ENCODE measurements around the gene TEAD4. TPM values are rescaled to one million over a fixed set of nuclear protein-coding genes. Genes with fewer than 3 reads are reported as not detected.

TEAD4 gene
- total RNA-seq, 1 experiment from 2014 or later = 9.4 TPM

- no peak for DNase-seq (ENCODE audit: low spot score)
Observed at GRCh38 chr12:3081886-3082285, 122.7 kb downstream of the TEAD4 start.

- no peak for DNase-seq (ENCODE audit: low spot score)
Observed at GRCh38 chr12:3083241-3083920, 124.2 kb downstream of the TEAD4 start.

- DNase-seq (ENCODE audit: low spot score) = no peak
Observed at GRCh38 chr12:3083921-3084347, 124.7 kb downstream of the TEAD4 start.

DNA sequence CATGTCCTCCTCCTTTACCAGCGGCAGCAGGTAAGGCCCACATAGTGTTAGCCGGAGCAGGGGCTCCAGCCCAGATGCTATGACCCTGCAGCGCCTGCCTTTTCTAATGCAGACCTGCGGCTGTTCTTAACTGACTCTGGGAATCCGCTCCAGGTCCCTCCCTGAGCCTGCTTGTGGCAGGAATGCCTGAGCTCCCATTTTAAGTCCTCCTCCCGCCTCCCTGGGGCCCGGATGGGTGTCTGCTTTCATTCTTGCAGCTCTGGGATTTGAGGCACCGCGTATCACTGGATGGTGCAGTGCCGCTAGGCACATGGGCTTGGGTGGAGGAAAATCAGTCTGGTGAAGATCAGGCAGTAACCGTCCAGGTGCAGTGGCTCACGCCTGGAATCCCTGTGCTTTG is 125.5 kb downstream of the TEAD4 start:
- no peak for DNase-seq (ENCODE audit: low spot score)

DNA sequence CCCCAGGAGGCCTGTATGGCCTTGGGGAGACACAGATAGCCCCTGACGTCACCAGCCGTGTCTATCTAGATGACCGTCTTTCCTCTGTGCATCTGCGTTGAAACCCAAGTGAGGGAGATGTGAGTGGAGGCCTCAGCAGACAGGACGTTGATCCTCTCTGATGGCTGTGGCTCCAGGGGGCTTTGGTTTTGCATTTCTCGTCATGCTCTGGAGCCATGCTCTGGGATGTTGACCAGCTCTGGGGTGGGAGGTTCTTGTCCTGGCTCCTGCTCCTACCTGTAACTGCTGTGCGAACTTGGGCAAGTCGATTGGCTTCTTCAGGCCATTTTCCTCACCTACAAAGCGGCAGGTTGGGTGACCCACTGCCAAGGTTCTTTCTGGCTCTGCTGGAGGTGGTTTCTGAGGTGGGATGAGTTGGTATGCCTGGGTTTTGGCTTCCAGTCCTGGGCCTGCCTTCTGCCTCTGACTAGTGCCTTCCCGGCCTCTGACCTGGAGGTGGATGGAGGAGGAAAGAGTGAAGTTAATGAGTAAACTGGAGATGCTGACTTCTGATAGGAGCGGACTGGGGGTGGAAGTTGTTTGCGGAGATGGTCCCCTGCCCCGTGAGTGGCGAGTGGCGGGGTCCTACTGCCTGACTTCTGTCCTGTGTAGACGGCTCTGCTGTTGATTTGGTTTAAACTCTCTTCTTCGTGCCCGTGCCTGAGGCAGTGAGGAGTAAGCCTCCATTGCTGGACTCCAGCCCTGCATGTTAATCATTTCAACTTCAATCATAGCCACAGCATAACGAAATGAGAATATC is 126.3 kb downstream of the TEAD4 start:
- no peak for DNase-seq (ENCODE audit: low spot score)

DNA sequence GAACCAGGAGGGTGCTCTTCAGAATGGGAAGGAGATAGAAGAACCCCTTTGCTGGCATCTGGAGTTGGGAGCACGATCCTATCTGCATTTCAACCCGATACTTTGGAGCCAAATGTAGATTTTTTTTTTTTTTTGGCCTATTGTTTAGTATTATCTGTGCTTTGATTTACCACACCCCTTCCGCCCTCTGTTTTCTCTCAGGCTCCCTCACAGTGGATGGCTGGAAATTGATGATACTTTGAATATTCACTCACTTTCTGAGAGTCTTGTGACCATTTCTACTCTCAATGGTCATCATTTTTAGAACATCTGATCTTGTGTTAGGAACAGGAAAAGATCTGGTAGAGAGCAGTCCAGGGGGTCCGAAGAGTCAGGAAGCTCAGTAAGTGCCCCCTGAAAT is 127.0 kb downstream of the TEAD4 start:
- no peak for DNase-seq (ENCODE audit: low spot score)

GRCh38 chr12:3086729-3087323 is 127.6 kb downstream of the TEAD4 start:
- DNase-seq (ENCODE audit: low spot score) = no peak

DNA sequence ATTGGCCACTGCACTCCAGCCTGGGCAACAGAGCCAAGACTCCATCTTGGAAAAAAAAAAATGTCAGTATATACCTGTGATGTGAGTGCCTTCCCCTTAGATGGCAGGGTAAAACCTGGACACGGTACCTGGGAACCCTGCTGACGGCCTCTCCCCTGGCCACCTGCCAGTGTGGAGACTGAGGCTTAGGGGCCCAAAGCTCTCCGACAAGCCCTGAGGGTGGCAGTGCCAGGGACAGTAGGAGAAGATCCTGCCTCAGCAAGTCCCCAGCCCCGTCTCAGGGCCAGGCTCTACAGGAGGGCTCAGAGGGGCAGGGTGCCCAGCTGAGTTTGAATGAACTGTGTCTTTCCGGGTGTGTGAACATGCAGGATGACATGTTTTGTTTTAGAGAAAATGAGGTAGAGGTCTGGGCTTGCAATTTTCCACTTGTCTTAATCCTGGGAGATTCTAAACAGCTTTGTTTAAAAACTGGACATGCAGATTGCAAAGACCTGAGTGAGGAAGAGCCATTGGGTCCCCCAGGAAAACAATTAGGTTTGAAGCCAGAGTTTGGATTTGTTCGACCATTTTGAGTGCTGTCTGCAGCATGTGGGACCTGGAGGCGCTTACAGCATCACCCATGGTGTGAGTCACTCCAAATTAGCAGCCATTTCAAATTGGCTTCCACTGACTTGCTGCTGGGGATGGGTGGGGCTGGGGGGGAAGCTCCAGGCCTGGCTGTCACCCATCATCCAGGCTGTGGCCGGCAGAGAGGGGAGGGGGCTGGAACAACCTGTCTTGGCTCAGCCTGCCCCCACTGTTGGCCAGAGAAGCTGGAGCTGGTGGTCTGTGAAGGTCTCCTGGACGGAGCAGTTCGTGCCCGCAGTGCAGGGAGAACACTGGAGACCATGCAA is 128.8 kb downstream of the TEAD4 start:
- DNase-seq (ENCODE audit: low spot score) = no peak

DNA sequence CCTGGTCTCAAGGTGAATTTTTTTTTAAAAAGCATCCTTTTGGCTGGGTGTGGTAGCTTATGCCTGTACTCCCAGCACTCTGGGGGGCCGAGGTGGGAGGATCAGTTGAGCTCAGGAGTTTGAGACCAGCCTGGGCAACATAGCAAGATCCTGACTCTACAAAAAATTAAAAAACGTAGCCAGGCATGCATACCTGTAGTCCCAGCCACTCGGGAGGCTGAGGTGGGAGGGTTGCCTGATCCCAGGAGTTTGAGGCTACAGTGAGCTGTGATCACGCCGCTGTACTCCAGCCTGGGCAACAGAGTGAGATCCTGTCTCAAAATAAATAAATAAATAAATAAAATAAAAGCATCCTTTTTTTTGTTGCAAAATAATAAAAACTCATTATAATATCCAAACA is 130.4 kb downstream of the TEAD4 start:
- DNase-seq (ENCODE audit: low spot score) = no peak

Other genes with a start within 250 kb of the TEAD4 start
- gene FKBP4, start 164.4 kb upstream of the TEAD4 start, total RNA-seq (2014; rRNA removed; shearing (Covaris generic)) = 45.5 and 47.1 TPM in 2 replicates
- gene ITFG2, start 146.7 kb upstream of the TEAD4 start, total RNA-seq (2014; rRNA removed; shearing (Covaris generic)) = 7.2 and 23.4 TPM in 2 replicates
- not detected in 2 replicates for gene NRIP2, start 124.4 kb upstream of the TEAD4 start, total RNA-seq (2014; rRNA removed; shearing (Covaris generic))
- not detected in 2 replicates for gene TEX52, start 102.4 kb upstream of the TEAD4 start, total RNA-seq (2014; rRNA removed; shearing (Covaris generic))
- gene FOXM1, start 82.2 kb upstream of the TEAD4 start, total RNA-seq (2014; rRNA removed; shearing (Covaris generic)) = 32.9 and 33.8 TPM in 2 replicates
- gene RHNO1, start 82.2 kb upstream of the TEAD4 start, total RNA-seq (2014; rRNA removed; shearing (Covaris generic)) = 30.2 and 41.6 TPM in 2 replicates
- 20.3 and 26.4 TPM in 2 replicates for gene TULP3, start 68.5 kb upstream of the TEAD4 start, total RNA-seq (2014; rRNA removed; shearing (Covaris generic))
- gene TSPAN9, start 118.0 kb downstream of the TEAD4 start, total RNA-seq (2014; rRNA removed; shearing (Covaris generic)) = 7.0 and 10.3 TPM in 2 replicates